BLaER1 treated with 17β-estradiol and CSF1 and Interleukin-3, amounts not matched to agents 10 nM and 100 nM (cell line): Measurements from ENCODE around the gene SERPINB6.
A peak's percentile ranks its signal among the peaks of the same experiment; 100 is the strongest.

Source experiments
- H3K27ac ChIP-seq, 11 experiments: shearing (Covaris generic); formaldehyde crosslinking; 2 replicates each; pipeline ENCODE4 v1.8.1; 2022
- H3K27me3 ChIP-seq, 11 experiments: shearing (Covaris generic); formaldehyde crosslinking; 2 replicates each; pipeline ENCODE4 v1.8.1; 2022
- H3K36me3 ChIP-seq, 11 experiments: shearing (Covaris generic); formaldehyde crosslinking; 2 replicates each; pipeline ENCODE4 v1.8.1; 2022
- H3K4me1 ChIP-seq, 10 experiments: shearing (Covaris generic); formaldehyde crosslinking; 2 replicates each; pipeline ENCODE4 v1.8.1; 2022
- H3K4me2 ChIP-seq, 11 experiments: shearing (Covaris generic); formaldehyde crosslinking; 2 replicates each; pipeline ENCODE4 v1.8.1; 2022
- H3K4me3 ChIP-seq, 10 experiments: shearing (Covaris generic); formaldehyde crosslinking; 2 replicates each; pipeline ENCODE4 v1.8.1; 2022
- H3K9ac ChIP-seq, 11 experiments: shearing (Covaris generic); formaldehyde crosslinking; 2 replicates each; pipeline ENCODE4 v1.8.1; 2022
- H3K9me3 ChIP-seq, 11 experiments: shearing (Covaris generic); formaldehyde crosslinking; replicated peaks in 1 of 11; 2 replicates each; pipeline ENCODE4 v1.8.1; 2022
- H4K20me1 ChIP-seq, 11 experiments: shearing (Covaris generic); formaldehyde crosslinking; 2 replicates each; pipeline ENCODE4 v1.8.1; 2022
- Cebpa-rat ChIP-seq, 11 experiments: shearing (Covaris generic); IDR thresholded peaks; 2 replicates each; pipeline ENCODE4 v1.8.1; 2022

Gene SERPINB6

DNA sequence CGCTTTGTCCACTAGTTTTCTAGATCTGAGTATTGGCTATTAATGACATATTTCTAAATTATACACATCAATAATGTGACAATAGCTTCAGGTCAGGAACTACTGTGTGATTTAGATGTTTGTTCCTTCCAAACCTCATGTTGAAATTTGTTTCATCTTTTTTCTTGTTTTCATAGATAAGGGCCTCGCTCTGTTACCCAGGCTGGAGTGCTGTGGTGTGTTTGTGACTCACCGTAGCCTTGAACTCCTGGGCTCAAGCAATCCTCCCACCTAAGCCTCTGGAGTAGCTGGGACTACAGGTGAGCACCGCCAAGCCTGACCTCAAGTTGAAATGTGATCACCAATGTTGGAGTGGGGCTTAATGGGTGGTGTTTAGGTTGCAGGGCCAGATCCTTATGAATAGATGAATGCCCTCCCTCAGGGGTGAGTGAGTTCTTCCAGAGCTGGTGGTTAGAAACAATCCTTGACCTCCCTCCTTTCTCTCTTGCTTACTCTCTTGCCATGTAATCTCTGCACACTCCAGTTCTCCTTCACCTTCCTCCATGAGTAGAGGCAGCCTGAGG lies 22.5 kb upstream of the SERPINB6 start:
- H3K27ac ChIP-seq: no peak overlapping the region
- H3K4me3 ChIP-seq: no peak overlapping the region
- H3K4me1 ChIP-seq: peaks cover 15 to 33% (median 28%) of the 10 kb centered on the region in 10 experiments
- no peaks in the 10 kb centered on the region for H4K20me1 ChIP-seq
- H3K36me3 ChIP-seq: no peaks in the 10 kb centered on the region
- H3K4me2 ChIP-seq: no peak overlapping the region
- peaks cover 8 to 26% (median 20%) of the 10 kb centered on the region in 11 experiments for H3K27me3 ChIP-seq
- H3K9me3 ChIP-seq: peaks cover 0 to 3% (median 0%) of the 10 kb centered on the region in 11 experiments; a peak in 1 of 22 replicates
- no peak for TF ChIP-seq Cebpa-rat (IDR thresholded peaks at IDR 0.05)
- no peak overlapping the region for H3K9ac ChIP-seq

DNA sequence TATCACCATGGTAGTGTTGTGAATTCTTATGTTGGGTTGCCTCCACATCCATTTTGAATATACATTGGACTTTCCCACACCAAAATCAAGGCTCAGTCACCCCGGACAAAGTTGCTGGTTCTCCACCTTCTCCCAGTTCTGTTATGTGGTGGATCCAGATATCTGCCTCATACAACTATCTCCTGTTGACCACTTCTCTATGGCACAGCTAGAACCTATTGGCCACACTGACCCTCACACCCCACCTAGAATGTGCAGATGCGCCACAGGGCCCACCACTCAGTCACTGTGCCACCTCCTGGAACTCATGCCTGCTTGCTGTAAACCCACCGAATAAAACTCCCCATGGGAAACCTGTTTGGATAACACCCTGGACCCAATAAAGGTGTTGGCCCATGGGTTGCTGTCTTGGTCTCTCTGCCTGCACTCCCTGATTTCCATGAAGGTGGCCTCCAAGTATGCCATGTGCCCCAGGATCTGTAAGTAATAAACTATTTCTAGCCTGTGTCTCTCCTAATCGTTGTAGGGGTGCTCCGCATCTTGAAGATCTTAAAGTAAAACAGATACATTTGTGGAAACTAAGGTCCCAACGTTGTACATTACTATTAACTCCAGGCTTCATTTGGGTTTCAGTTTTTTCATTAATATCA lies 21.1 kb upstream of the SERPINB6 start:
- H3K4me1 ChIP-seq: peaks cover 21 to 39% (median 33%) of the 10 kb centered on the region in 10 experiments
- H3K9ac ChIP-seq: no peak overlapping the region
- H3K27ac ChIP-seq: no peak overlapping the region
- peaks cover 8 to 26% (median 20%) of the 10 kb centered on the region in 11 experiments for H3K27me3 ChIP-seq
- TF ChIP-seq Cebpa-rat (IDR thresholded peaks at IDR 0.05): no peak
- H3K9me3 ChIP-seq: peaks cover 0 to 3% (median 0%) of the 10 kb centered on the region in 11 experiments; a peak in 1 of 22 replicates
- no peak overlapping the region for H3K4me3 ChIP-seq
- no peaks in the 10 kb centered on the region for H4K20me1 ChIP-seq
- no peak overlapping the region for H3K4me2 ChIP-seq
- H3K36me3 ChIP-seq: no peaks in the 10 kb centered on the region

DNA sequence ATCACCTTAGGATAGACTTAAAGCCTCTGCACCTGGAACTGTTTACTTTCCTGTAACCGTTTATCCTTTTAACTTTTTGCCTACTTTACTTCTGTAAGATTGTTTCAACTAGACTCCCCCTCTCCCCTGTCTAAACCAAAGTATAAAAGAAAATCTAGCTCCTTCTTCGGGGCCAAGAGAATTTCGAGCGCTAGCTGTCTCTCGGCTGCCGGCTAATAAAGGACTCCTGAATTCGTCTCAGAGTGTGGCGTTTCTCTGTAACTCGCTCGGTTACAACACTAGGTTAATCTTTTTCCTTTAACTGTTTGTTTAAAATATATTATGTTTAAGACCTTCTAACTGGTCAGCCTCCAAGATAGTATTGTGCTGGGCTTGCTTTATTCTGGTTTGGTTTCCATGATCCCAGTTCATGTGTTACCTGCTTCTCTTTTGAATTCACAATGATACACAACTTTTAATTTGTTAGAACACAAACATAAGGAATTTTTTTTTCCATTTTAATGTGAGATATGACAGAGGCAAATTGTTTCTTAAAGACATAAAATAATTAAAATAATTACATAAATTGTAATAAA lies 19.7 kb upstream of the SERPINB6 start:
- H3K4me3 ChIP-seq: peak overlapping the region; percentile 68 to 91 (median 80); a peak in 18 of 20 replicates
- TF ChIP-seq Cebpa-rat (IDR thresholded peaks at IDR 0.05): no peak
- H3K4me1 ChIP-seq: peaks cover 22 to 32% (median 28%) of the 10 kb centered on the region in 10 experiments
- H3K9ac ChIP-seq: peak overlapping the region in 3 of 11 experiments; percentile 84 to 91 (median 90); a peak in 4 of 22 replicates
- H4K20me1 ChIP-seq: no peaks in the 10 kb centered on the region
- H3K27me3 ChIP-seq: peaks cover 8 to 26% (median 20%) of the 10 kb centered on the region in 11 experiments
- peak overlapping the region in 2 of 11 experiments; percentile 88 to 94; a peak in 2 of 22 replicates for H3K27ac ChIP-seq
- no peaks in the 10 kb centered on the region for H3K36me3 ChIP-seq
- H3K9me3 ChIP-seq: peaks cover 0 to 3% (median 0%) of the 10 kb centered on the region in 11 experiments; a peak in 1 of 22 replicates
- peak overlapping the region; percentile 87 to 98 (median 91) for H3K4me2 ChIP-seq

DNA sequence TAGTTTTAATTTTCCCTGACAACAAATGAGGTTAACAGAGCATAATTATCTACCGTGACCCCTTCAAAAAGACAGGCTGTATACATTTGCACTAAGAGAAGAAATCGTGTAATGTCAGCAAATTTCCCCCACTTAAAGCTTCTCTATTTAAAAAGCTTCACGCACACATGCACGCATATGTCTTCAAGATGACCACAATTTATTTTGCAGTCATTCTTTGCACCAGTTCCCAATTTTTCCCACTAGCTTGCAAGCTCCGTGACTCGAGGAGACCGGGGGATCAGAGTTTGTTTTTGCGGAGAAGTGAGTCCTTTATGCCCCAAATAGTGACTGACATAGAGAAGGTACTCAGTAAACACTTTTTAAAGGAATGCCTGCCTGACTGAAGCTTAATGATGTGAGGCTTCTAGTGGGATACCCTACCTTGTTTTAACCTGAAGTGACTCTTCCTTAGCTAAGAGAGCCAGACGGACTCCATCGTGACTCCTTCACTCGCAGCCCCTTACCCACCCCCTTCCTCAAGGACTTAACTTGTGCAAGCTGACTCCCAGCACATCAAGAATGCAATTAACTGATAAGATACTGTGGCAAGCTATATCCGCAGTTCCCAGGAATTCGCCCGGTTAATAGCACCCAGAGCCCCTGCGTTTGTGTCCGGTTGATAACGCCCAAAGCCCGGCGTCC lies 19.0 kb upstream of the SERPINB6 start:
- H3K27ac ChIP-seq: peak overlapping the region; percentile 82 to 95 (median 91)
- H3K36me3 ChIP-seq: no peaks in the 10 kb centered on the region
- peak overlapping the region; percentile 77 to 91 (median 84) for H3K9ac ChIP-seq
- H3K4me2 ChIP-seq: peak overlapping the region; percentile 87 to 98 (median 91)
- H3K4me1 ChIP-seq: peaks cover 21 to 32% (median 27%) of the 10 kb centered on the region in 10 experiments
- peaks cover 8 to 26% (median 19%) of the 10 kb centered on the region in 11 experiments for H3K27me3 ChIP-seq
- no peak for TF ChIP-seq Cebpa-rat (IDR thresholded peaks at IDR 0.05)
- peaks cover 0 to 3% (median 0%) of the 10 kb centered on the region in 11 experiments; a peak in 1 of 22 replicates for H3K9me3 ChIP-seq
- H4K20me1 ChIP-seq: no peaks in the 10 kb centered on the region
- H3K4me3 ChIP-seq: peak overlapping the region; percentile 68 to 91 (median 80)

DNA sequence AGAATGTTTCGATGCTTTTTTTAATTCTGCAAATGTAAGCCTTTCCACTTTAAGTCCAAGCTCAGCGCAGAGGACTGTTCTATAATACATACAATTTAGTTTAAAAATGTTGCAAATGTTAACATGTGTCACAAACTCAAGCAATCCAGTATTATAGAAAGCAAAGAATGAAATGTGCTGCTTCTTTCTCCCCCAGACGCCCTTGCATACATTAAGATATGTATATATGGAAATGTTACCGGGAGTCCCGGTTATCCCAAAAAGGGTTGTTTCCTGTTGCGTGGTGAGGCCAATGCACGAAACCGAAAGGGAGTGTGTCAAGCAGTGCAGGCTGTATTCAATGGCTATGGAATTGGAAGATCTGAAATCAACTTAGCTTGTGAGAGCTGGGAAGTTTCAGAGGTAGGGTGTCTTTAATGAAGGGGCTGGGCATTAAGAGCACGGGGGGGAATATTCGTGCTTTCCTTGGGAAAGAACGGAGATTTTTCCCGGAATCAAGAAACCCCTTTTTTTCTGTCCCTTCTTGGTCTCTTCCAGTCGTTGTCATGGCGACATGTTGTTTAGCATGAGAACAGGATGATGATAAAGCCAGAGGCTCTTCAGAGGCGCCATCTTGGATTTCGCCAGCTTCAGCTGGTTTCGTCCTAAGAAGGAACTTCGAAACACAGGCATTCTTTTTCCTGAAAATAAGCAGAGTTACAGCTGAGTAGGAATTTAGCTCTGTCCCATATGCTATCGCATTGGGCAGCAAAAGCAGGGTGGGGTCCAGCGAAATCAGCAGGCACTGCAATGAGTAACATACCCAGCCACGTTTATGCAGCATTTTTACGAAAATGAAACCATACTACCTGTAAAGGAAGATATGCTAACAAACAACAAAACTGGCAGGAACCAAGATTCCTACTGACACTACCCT lies 18.2 kb upstream of the SERPINB6 start:
- Histone ChIP-seq H3K27me3 (peaks cover 8 to 26% (median 19%) of the 10 kb centered on the region in 11 experiments), H3K9me3 (peaks cover 0 to 3% (median 0%) of the 10 kb centered on the region in 11 experiments; a peak in 1 of 22 replicates), H3K4me1 (peaks cover 21 to 32% (median 27%) of the 10 kb centered on the region in 10 experiments), H3K4me3 (peak overlapping the region; percentile 68 to 91 (median 80)), H3K9ac (peak overlapping the region; percentile 77 to 91 (median 84)), H4K20me1 (no peaks in the 10 kb centered on the region), H3K4me2 (peak overlapping the region; percentile 87 to 98 (median 91)), H3K27ac (peak overlapping the region; percentile 82 to 95 (median 91)), H3K36me3 (no peaks in the 10 kb centered on the region)
- TF ChIP-seq Cebpa-rat (IDR thresholded peaks at IDR 0.05): no peak

DNA sequence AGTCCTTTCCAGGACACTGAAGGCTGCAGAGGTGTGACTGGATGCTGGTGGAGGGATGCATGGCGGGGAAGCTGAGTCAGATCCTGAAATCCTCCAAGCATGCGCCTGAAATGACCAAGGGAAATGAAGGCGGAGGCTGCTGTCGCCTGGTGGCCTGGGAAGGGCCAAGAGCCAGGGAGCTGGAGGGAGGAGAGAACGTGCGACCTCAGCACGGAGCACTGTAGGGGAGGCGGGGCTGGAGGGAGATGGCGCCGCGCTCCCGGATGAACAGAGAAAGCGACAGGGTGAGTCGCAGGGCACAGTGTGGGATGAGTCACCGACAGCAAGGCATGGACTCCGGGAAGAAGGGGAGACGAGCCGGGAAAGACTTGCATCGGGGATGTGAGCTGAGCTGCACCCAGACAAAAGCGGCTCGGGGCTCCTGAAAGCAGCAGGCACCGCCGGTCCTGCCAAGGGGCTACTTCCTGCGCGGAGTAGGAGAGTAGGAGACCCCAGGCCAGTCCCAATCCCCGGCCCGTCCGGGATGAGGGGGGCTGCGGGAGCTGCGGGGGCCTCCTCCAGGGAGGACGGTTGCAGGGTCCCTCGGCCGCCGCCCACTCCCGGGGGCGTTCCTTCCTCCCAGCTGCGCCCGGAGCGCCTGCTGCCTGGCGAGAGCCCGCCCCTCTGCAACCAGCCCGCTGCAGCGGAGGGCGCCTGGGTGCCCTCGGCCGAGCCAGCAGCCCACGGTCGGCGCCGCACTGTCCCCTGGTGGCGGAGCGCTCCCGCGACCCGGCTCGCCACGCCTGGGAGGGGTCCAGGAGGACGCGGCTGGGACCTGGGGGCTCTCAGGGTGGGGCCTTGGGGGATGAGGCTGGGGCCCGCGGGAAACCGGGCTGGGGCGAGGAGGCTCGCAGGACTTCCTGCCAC lies 17.3 kb upstream of the SERPINB6 start:
- no peak for TF ChIP-seq Cebpa-rat (IDR thresholded peaks at IDR 0.05)
- Histone ChIP-seq H3K9ac (peak overlapping the region; percentile 77 to 91 (median 84)), H3K9me3 (peaks cover 0 to 3% (median 0%) of the 10 kb centered on the region in 11 experiments; a peak in 1 of 22 replicates), H3K4me1 (peaks cover 21 to 34% (median 27%) of the 10 kb centered on the region in 10 experiments), H3K36me3 (no peaks in the 10 kb centered on the region), H3K4me2 (peak overlapping the region; percentile 87 to 98 (median 91)), H3K27me3 (peaks cover 8 to 26% (median 19%) of the 10 kb centered on the region in 11 experiments), H4K20me1 (no peaks in the 10 kb centered on the region), H3K27ac (peak overlapping the region; percentile 82 to 95 (median 91)), H3K4me3 (peak overlapping the region; percentile 68 to 91 (median 80))

DNA sequence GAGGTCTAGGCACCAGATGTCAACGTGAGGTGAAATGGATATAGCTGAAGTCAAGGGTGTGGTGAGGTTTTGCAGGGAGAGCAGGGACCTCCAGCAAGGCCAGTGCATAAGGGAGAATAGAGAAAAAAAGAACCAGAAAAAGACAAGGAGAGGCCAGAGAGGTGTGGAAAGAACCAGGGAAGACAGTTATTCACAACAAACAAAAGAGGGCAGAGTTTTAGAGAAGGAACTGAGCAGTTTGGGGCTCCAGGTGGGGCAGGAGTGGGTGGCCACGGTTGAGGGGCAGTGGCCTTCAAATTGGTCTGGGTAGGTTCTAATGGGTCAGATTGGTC lies 16.7 kb upstream of the SERPINB6 start:
- H3K27me3 ChIP-seq: peaks cover 8 to 26% (median 19%) of the 10 kb centered on the region in 11 experiments
- H3K36me3 ChIP-seq: no peaks in the 10 kb centered on the region
- H3K4me1 ChIP-seq: peaks cover 21 to 40% (median 28%) of the 10 kb centered on the region in 10 experiments
- peak overlapping the region; percentile 8 to 95 (median 89); a peak in 21 of 22 replicates for H3K27ac ChIP-seq
- no peak for TF ChIP-seq Cebpa-rat (IDR thresholded peaks at IDR 0.05)
- H3K4me3 ChIP-seq: peak overlapping the region; percentile 68 to 91 (median 80)
- no peaks in the 10 kb centered on the region for H4K20me1 ChIP-seq
- H3K9me3 ChIP-seq: peaks cover 0 to 3% (median 0%) of the 10 kb centered on the region in 11 experiments; a peak in 1 of 22 replicates
- peak overlapping the region; percentile 87 to 98 (median 91) for H3K4me2 ChIP-seq
- H3K9ac ChIP-seq: peak overlapping the region; percentile 77 to 91 (median 84); a peak in 21 of 22 replicates
